Osteocyte (in vitro differentiated cells): ENCODE results near the gene UNKL. TPM values are rescaled to one million over a fixed set of nuclear protein-coding genes. Genes with fewer than 3 reads are reported as not detected.
"Not testable (repeated sequence)": the region's sequence is repeated elsewhere in the genome, so short reads cannot be mapped to it uniquely, and the experiment has no call there.

Source experiments
- DNase-seq: peaks from one replicate; pipeline ENCODE4 v3.0.0; 2021; ENCODE audit warnings: mixed read lengths; ENCODE audit not compliant: unreplicated experiment; ENCODE audit errors: extremely low spot score
- H3K27ac Mint-ChIP-seq: one replicate; pipeline ENCODE4 v1.8.0; 2021; ENCODE audit warnings: mild to moderate bottlenecking, mixed read lengths; ENCODE audit not compliant: unreplicated experiment
- H3K27me3 Mint-ChIP-seq: one replicate; pipeline ENCODE4 v1.8.0; 2021; ENCODE audit warnings: mixed read lengths; ENCODE audit not compliant: unreplicated experiment
- H3K36me3 Mint-ChIP-seq: one replicate; pipeline ENCODE4 v1.8.0; 2021; ENCODE audit warnings: mixed read lengths; ENCODE audit not compliant: unreplicated experiment
- H3K4me1 Mint-ChIP-seq: one replicate; pipeline ENCODE4 v1.8.0; 2021; ENCODE audit warnings: mixed read lengths; ENCODE audit not compliant: unreplicated experiment
- H3K4me3 Mint-ChIP-seq: one replicate; pipeline ENCODE4 v1.8.0; 2021; ENCODE audit warnings: mild to moderate bottlenecking, moderate library complexity, mixed read lengths; ENCODE audit not compliant: unreplicated experiment
- H3K9me3 Mint-ChIP-seq: one replicate; pipeline ENCODE4 v1.8.0; 2021; ENCODE audit warnings: mixed read lengths; ENCODE audit not compliant: unreplicated experiment
- total RNA-seq: library from RNA; stranded (reverse); gene quantifications from 2 replicates; pipeline ENCODE4 v1.2.1, GENCODE V29; 2021
- TF ChIP-seq, protein P1 (sequence below): fragments of 200-600 bp; sonication (generic); IDR thresholded peaks from 2 replicates; pipeline ENCODE4 v1.5.0; 2021; ENCODE audit warnings: antibody characterized with exemption, mild to moderate bottlenecking, moderate library complexity

UNKL gene
- total RNA-seq, 1 donor from 2014 or later, result 34.4 TPM

- H3K4me1 Mint-ChIP-seq, result peaks cover 11% of the 10 kb centered on the region
- H3K36me3 Mint-ChIP-seq, result no peaks in the 10 kb centered on the region
- no peak overlapping the region for H3K4me3 Mint-ChIP-seq
- H3K9me3 Mint-ChIP-seq, result no peaks in the 10 kb centered on the region
- H3K27me3 Mint-ChIP-seq, result peaks cover 30% of the 10 kb centered on the region
- no peak for DNase-seq
- TF ChIP-seq, protein P1, sequence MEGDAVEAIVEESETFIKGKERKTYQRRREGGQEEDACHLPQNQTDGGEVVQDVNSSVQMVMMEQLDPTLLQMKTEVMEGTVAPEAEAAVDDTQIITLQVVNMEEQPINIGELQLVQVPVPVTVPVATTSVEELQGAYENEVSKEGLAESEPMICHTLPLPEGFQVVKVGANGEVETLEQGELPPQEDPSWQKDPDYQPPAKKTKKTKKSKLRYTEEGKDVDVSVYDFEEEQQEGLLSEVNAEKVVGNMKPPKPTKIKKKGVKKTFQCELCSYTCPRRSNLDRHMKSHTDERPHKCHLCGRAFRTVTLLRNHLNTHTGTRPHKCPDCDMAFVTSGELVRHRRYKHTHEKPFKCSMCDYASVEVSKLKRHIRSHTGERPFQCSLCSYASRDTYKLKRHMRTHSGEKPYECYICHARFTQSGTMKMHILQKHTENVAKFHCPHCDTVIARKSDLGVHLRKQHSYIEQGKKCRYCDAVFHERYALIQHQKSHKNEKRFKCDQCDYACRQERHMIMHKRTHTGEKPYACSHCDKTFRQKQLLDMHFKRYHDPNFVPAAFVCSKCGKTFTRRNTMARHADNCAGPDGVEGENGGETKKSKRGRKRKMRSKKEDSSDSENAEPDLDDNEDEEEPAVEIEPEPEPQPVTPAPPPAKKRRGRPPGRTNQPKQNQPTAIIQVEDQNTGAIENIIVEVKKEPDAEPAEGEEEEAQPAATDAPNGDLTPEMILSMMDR, result no peak
- no peak overlapping the region for H3K27ac Mint-ChIP-seq
Observed at GRCh38 chr16:1330931-1331711, 83.4 kb downstream of the UNKL start.

DNA sequence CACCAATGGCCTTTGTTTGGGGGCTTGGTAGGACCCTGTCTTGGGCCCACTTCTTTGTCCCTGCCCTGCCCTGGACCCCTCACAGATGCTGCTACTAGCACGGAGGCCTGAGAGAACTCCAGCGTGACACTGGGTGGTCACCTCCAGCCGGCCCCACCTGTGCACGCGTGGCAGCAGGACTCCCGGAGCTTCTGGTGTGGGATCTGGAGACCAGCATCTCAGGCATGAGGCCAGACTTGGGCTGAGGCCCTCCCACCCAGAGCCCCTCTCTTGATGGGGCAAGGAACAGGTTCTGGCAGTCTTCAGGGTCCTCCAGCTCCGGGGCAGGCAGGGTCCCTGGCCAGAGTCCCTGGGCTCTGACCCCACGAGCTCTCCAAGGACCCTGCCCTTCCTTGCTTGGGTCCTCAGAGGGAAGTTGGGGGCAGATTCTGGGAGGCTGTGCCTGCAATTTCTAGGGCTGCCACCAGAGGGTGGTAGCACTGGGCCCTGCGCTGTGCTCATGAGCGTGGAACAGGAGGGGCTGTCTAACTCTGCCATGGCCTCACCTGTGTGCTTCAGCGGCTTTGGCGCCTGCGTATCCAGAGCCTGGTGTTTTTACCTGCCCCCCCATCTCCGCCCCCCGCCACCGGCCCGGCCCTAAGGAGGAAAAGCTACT is 84.1 kb downstream of the UNKL start:
- Mint-ChIP-seq H3K27ac (no peak overlapping the region), H3K9me3 (no peaks in the 10 kb centered on the region), H3K27me3 (peaks cover 23% of the 10 kb centered on the region), H3K4me3 (no peak overlapping the region), H3K4me1 (peaks cover 11% of the 10 kb centered on the region), H3K36me3 (peaks cover under 1% of the 10 kb centered on the region)
- no peak for DNase-seq
- TF ChIP-seq, protein P1, result peak; percentile 43

DNA sequence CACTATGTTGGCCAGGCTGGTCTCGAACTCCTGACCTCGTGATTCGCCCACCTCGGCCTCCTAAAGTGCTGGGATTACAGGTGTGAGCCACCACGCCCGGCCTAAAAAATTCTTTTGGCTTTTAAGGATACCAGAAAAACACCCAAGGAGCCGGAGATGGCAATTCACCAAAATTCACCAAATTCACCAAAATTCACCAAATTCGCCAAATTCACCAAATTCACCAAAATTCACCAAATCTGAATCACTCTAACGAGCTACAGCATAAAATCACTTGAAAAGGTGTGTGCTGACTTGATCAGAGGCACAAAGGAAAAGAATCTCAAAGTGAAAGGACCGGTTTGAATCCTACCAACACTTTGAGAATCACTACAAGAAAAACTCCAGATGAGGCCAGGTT is 85.5 kb downstream of the UNKL start:
- H3K27ac Mint-ChIP-seq, H3K9me3 Mint-ChIP-seq, H3K36me3 Mint-ChIP-seq, DNase-seq, H3K4me3 Mint-ChIP-seq: not testable (repeated sequence)
- H3K27me3 Mint-ChIP-seq, result peaks cover 15% of the 10 kb centered on the region
- H3K4me1 Mint-ChIP-seq, result peaks cover 11% of the 10 kb centered on the region

GRCh38 chr16:1328136-1328535 is 86.4 kb downstream of the UNKL start:
- Mint-ChIP-seq H3K4me1 (peaks cover 11% of the 10 kb centered on the region), H3K27me3 (peaks cover 15% of the 10 kb centered on the region)
- not testable (repeated sequence) for H3K36me3 Mint-ChIP-seq, H3K9me3 Mint-ChIP-seq, H3K27ac Mint-ChIP-seq, DNase-seq, H3K4me3 Mint-ChIP-seq

GRCh38 chr16:1327619-1327947 is 86.9 kb downstream of the UNKL start:
- DNase-seq, result no peak
- no peaks in the 10 kb centered on the region for H3K9me3 Mint-ChIP-seq
- H3K36me3 Mint-ChIP-seq, result peaks cover 9% of the 10 kb centered on the region
- H3K27me3 Mint-ChIP-seq, result peaks cover 12% of the 10 kb centered on the region
- H3K4me3 Mint-ChIP-seq, result no peak overlapping the region
- TF ChIP-seq, protein P1, result no peak
- H3K27ac Mint-ChIP-seq, result no peak overlapping the region
- peaks cover 9% of the 10 kb centered on the region for H3K4me1 Mint-ChIP-seq

DNA sequence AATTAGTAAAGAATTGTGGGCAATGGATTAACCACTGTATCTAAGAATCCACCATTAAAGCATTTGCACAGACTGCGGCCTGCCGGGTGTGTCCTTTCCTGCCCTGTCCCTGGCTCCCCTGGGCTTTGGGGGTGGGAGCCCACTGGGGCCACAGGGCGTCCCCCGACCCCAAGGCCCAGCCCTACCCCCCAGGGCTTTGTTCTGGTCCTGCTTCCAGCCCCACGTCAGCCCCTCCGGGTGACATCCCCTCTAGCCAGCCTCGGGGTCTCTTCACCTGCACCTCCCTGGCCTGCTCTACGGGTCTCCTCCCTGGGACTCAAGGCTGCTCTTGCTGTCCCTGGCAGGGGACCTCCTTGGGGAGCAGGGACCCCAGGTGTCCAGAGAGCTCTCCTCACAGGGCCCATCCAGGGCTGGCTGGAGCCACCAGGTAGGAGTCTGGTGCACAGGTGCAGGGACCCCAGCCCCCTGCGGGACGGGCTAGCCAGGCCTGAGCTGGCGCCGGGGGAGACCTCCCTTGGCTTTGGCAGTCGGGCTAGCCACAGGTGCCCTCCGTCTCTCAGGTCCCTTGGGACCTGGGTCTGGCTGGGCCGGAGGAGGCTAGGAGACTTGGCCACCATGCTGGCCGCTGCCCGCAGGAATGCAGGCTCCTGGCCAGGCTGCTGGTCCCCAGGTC is 87.4 kb downstream of the UNKL start:
- H3K4me3 Mint-ChIP-seq, result no peak overlapping the region

More for the DNA sequence above, 87.4 kb downstream of the UNKL start:
- peaks cover 9% of the 10 kb centered on the region for H3K36me3 Mint-ChIP-seq
- DNase-seq, result no peak
- H3K9me3 Mint-ChIP-seq, result no peaks in the 10 kb centered on the region
- peaks cover 7% of the 10 kb centered on the region for H3K4me1 Mint-ChIP-seq
- no peak overlapping the region for H3K27ac Mint-ChIP-seq
- peaks cover 7% of the 10 kb centered on the region for H3K27me3 Mint-ChIP-seq
- TF ChIP-seq, protein P1, result no peak
